ENCODE results near the gene CPD.

- TF ChIP-seq, protein P1, sequence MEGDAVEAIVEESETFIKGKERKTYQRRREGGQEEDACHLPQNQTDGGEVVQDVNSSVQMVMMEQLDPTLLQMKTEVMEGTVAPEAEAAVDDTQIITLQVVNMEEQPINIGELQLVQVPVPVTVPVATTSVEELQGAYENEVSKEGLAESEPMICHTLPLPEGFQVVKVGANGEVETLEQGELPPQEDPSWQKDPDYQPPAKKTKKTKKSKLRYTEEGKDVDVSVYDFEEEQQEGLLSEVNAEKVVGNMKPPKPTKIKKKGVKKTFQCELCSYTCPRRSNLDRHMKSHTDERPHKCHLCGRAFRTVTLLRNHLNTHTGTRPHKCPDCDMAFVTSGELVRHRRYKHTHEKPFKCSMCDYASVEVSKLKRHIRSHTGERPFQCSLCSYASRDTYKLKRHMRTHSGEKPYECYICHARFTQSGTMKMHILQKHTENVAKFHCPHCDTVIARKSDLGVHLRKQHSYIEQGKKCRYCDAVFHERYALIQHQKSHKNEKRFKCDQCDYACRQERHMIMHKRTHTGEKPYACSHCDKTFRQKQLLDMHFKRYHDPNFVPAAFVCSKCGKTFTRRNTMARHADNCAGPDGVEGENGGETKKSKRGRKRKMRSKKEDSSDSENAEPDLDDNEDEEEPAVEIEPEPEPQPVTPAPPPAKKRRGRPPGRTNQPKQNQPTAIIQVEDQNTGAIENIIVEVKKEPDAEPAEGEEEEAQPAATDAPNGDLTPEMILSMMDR (IDR thresholded peaks at IDR 0.05): no peak
- no peak for TF ChIP-seq GATA3 (IDR thresholded peaks at IDR 0.05; ENCODE audit: borderline replicate concordance)
- no peak for TF ChIP-seq REST (IDR thresholded peaks at IDR 0.05)
- no peak for TF ChIP-seq SREBF2 (IDR thresholded peaks at IDR 0.05)
- TF ChIP-seq BHLHE40 (IDR thresholded peaks at IDR 0.05; ENCODE audit: low read depth, low read length): no peak
- TF ChIP-seq JUN (IDR thresholded peaks at IDR 0.05): no peak
- TF ChIP-seq RCOR1 (IDR thresholded peaks at IDR 0.05; ENCODE audit: low read depth, low read length): no peak
- TF ChIP-seq EP300 (IDR thresholded peaks at IDR 0.05): no peak
- TF ChIP-seq HOXA7 (CRISPR knock-in tag; IDR thresholded peaks at IDR 0.05): no peak
- TF ChIP-seq ESRRA (IDR thresholded peaks at IDR 0.05; ENCODE audit: borderline replicate concordance, low read length): no peak
- no peak for TF ChIP-seq USF2 (IDR thresholded peaks at IDR 0.05)
- TF ChIP-seq CBX2 (IDR thresholded peaks at IDR 0.05; ENCODE audit: borderline replicate concordance, low read depth): no peak
- no peak for TF ChIP-seq POLR2A (IDR thresholded peaks at IDR 0.05; ENCODE audit: low read length)
- no peak for TF ChIP-seq ZFP36 (IDR thresholded peaks at IDR 0.05; ENCODE audit: borderline replicate concordance, partially characterized antibody)
These were observed 43.4 kb downstream of the CPD start for GRCh38 chr17:30422171-30422570.
